NCI-H128 (cell line): Measurements from ENCODE around the gene ACADVL.
"Not testable (repeated sequence)": the region's sequence is repeated elsewhere in the genome, so short reads cannot be mapped to it uniquely, and the experiment has no call there.

Source experiments
- DNase-seq: peaks from one replicate; lab custom pipeline; 2025; ENCODE audit not compliant: unreplicated experiment; lab: John Stamatoyannopoulos, UW

ACADVL gene

GRCh38 chr17:7234083-7234951 lies 14.6 kb downstream of the ACADVL start, which contains the start of gene DVL2:
DVL2 (minus strand) TSS chr17:7234517; CDS start chr17:7234262, 255 bp downstream.
- DNase-seq = peak; percentile 74

- DNase-seq = no peak
These were observed 16.2 kb downstream of the ACADVL start for GRCh38 chr17:7235693-7236665.

- no peak for DNase-seq
These were observed 17.1 kb downstream of the ACADVL start for GRCh38 chr17:7236808-7237207.

- no peak for DNase-seq
These were observed 17.6 kb downstream of the ACADVL start for GRCh38 chr17:7237266-7237760.

- DNase-seq = peak; percentile 15
These were observed 18.2 kb downstream of the ACADVL start for GRCh38 chr17:7237761-7238419.

GRCh38 chr17:7238420-7239090 lies 18.8 kb downstream of the ACADVL start:
- DNase-seq = no peak

- peak; percentile 94 for DNase-seq
These were observed 19.6 kb downstream of the ACADVL start, which contains the start of gene PHF23 for GRCh38 chr17:7239091-7240027. PHF23 (minus strand) TSS chr17:7239457; CDS start chr17:7239279, 178 bp downstream.

- no peak for DNase-seq
These were observed 20.6 kb downstream of the ACADVL start for GRCh38 chr17:7240375-7240774.

GRCh38 chr17:7241090-7241733 lies 21.5 kb downstream of the ACADVL start:
- no peak for DNase-seq

- peak; percentile 64 for DNase-seq
These were observed 22.3 kb downstream of the ACADVL start, which contains the start of gene GABARAP for GRCh38 chr17:7241783-7242716. GABARAP (minus strand) TSS chr17:7242449; CDS start chr17:7242330, 119 bp downstream.

GRCh38 chr17:7242717-7243452 lies 23.1 kb downstream of the ACADVL start:
- peak; percentile 91 for DNase-seq

GRCh38 chr17:7243453-7243729 lies 23.7 kb downstream of the ACADVL start:
- no peak for DNase-seq

- DNase-seq = not testable (repeated sequence)
These were observed 24.1 kb downstream of the ACADVL start for GRCh38 chr17:7243838-7244237.

GRCh38 chr17:7246779-7247178 lies 27.0 kb downstream of the ACADVL start:
- no peak for DNase-seq

- no peak for DNase-seq
These were observed 29.1 kb downstream of the ACADVL start for GRCh38 chr17:7248796-7249195.

- no peak for DNase-seq
These were observed 29.5 kb downstream of the ACADVL start for GRCh38 chr17:7249214-7249613.

- DNase-seq = no peak
These were observed 30.1 kb downstream of the ACADVL start for GRCh38 chr17:7249830-7250229.
